Activated CD8-positive, alpha-beta memory T cell treated with anti-CD3 and anti-CD28 coated beads, Interleukin-2, amount 50 U/mL, for 1 hour (primary cell): ENCODE results near the gene WIZ.

Source experiments
- DNase-seq: peaks from one replicate; pipeline ENCODE4 v3.0.0-alpha.2; 2020; ENCODE audit errors: extremely low read depth

WIZ gene

DNA sequence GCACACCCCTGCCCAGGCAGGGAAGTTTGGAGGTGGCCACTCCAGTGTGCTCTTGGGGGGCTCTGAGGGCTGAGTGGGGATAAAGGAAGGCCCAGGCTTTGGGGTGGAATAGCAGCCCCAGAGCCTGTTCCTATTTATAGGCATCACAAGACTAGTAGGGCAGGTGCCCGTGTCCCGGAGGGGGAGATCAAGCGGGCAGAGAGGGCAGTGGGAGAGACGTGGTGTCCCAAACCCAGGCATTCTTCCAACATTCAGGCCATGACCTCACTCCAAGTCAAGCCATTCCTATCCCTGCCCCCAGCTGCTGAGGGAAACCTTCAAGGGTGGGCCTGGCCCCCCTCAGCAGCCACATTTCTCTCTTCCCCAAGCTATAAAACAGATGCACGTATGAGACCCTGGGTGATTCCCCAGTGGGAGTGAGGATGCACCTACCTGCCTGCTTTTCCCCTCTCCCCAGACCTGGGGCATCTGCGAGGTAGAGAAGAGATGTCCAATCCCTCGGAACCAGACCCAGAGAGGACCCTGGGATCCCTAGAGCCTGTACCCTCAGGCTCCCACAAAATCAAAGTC is 3.9 kb downstream of the WIZ start:
- DNase-seq: no peak

DNA sequence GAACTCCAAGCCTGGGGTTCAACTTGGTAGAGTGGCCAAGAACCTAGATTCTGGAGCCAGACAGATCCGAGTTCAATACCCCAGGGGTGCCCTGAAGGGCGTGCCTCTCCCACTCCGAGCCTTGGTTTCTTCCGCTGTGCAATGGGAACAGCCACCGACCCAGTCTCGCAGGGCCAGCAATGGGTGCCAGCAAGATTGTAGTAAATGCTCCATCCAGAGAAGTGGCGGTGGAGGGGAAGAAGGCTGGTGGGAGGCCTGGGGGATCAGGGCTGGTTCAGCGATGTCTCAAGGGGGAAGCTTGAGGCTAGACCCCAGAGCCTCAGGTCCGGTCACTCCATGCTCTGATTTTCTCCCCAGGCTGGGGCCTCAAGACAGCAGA is 4.5 kb downstream of the WIZ start:
- DNase-seq: no peak

DNA sequence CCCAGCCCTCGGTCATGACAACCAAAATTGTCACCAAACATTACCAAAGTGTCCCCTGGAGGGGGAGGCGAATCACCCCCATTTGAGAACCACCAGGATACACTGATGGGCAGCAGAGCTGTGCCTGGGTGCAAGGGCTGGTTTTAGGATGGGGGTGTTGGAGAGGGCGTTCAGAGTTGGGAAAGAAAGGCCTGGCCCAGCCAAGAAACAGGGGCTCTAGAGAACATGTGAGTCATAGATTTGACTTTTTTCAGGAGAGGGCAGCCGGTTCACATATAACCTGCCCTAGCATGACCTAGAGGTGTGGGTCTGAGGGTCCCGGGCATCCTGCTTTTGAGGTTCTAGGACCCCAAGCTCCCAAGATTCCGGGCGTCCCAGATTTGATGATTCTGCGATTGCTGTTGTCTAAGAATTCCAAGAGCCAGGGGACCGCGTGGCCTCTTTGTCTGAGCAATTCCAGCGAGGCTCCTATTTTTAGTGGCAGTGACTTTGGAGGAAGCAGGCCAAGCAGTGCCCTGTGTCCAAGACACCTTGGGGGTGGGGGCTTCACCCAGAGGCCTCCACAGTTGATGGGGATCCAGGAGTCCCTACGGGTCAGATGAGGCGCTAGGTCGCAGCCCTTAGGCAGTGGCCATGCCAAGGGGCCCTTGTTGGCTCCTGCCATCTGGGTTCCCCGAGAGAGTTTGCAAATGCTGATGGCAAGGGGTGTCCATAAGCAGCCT is 5.1 kb downstream of the WIZ start:
- no peak for DNase-seq

DNA sequence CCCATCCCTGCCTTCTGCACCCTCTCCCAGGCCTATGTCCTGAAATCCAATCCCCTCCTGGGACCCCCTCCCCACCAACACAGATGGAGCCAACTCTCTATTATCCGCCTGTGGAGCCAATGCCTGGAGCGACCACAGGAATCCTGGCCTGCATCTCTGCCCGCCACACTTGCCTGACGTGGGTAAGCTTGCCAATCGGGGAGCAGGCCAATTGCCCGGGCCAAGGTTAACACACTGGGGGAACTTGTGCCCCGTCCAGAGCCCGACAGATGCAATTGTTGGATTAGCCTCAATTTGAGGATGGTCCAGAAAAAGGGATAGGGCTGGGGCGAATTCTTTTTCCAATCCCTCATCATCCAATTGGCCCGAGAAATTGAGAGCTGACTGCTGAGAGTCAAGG is 5.9 kb downstream of the WIZ start:
- no peak for DNase-seq

DNA sequence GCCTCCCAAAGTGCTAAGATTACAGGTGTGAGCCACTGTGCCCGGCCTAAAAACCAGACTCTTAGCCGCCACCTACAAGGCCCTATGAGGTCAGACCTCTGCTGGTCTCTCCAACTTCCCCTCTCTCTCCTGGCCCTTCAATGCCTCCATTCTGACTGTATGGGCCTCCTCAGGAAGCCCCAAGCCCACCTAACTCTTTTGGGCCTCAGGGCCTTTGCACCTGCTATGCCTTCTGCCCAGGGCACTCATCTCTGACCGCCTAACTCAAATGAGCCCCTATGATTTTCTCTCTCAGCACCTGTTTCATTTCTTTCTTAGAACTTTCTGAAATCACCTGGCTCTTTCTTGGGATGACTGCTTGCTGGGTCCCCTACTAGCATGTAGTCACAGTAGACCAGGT is 6.4 kb downstream of the WIZ start:
- no peak for DNase-seq

DNA sequence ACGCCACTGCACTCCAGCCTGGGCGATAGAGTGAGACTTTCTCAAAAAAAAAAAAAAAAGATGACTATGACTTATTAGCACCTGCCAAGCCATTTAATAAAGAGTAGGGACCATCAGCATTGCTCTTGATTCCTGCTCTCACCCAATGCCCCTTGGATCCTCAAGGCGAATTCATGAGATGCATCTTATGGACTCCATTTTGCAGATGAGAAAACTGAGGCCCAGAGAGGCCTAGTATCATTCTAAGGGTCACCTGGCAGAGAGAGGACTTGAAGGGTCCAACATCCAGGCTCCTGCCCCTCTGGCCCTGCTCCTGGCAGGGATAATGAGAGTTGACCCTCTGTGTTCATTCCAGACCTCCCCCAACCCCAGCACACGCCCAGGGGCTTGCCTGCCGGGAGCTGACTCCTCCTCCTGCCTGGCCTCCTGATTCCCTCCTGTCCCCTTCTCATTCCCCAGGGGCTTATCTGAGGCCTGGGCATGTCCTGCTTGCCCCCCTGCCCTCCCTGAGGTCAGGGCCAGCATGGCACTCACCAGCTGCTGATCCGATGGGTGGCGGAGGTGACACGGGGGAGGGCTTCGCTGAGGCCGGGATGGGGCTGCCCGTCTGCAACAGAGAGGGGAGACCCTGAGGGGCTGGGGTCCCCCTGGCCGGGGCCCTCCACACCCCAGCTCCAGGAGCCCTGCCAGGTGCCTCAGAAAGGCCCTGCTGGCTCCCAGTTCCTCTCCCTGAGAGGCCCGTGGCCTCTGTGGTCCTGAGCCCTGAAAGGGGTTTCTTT is 7.4 kb downstream of the WIZ start:
- DNase-seq: no peak

DNA sequence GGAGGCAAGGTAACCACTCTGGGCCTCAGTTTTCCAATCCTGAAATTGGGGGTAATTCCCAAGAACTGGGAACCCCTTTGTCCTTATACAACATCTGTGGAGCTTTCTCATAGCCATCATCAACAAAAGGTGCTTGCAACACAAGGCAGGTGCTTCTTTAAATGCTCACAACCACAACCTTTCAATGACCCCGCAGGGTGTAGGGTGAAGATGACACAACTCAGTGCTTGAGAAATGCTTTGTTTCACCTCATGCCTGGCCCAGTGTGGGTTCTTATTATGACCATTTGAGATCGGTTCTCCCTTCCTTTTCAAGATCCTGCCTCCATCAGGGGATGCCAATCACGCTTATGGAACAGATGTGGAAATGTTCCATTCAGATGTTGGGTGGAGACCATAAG is 8.4 kb downstream of the WIZ start:
- no peak for DNase-seq

DNA sequence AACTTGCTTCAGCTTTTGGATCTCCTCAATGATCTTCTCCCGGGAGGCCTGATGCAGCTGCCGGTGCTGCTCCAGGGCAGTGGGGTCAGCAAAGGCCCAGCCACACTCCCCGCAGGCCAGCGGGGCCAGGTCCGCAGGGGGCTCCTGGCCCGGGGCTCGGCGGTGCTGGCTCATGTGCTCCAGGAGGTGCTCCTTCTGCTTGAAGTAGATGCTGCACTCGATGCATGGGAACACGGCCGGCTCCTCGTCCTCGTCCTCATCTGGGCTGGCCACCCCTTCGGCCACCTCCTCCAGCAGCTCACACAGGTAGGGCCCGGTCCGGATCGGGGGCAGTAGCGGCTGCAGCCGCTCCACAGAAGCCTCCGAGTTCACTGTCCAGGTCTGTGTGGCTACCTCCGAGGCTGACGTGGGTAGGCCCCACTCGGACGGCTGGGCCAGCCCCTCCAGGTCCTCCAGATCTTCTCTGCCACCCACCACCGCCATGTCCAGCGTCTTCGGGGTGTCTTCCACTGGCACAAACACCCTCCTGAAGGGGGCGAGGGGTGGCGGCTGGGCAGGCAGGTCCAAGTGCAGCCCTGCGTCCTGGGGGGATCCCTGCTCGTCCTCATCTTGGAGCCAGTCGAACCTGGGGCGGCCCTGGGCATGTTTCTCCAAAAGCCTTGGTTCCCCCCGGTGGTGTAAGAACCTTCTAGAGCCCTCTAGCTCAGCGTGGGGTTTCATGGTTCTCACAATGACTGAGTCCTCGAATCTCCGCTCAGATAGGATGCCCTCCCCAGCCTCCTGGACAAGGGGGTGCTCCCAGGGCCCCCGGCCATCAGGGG is 9.7 kb downstream of the WIZ start:
- DNase-seq: no peak

DNA sequence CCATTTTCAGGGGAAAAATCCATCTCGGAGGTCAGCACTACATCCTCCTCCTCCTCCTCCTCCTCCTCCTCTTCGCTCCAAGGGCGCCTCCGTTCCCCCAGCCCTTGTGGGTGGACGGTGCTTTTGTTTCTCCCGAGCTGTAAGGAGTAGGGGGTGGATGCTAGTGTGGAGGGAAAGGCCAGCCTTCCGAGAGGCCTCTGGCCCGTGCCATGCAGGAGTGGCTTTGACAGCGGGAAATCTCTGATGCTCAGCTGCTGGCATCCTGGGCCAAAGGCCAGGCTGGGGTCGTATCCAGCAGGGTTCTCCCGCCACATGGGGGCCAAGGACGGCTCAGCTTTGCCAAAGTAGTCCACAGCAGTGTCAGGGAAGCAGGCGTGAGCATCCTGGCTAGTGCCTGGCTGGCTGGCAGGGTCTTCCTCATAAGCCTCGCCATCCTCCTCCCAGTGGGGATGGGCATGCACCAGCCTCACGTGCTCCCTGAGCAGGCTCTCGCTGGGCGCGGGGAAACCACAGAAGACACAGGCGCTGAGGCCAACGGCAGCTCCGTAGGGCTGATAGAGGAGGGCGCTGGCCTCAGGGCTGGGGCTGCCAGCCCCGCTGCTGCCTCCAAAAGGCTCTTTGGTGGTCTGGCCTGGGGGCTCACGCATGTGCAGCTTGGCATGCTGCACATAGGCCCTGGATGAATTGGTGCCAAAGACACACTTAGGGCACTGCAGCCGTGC is 10.5 kb downstream of the WIZ start:
- DNase-seq: no peak

DNA sequence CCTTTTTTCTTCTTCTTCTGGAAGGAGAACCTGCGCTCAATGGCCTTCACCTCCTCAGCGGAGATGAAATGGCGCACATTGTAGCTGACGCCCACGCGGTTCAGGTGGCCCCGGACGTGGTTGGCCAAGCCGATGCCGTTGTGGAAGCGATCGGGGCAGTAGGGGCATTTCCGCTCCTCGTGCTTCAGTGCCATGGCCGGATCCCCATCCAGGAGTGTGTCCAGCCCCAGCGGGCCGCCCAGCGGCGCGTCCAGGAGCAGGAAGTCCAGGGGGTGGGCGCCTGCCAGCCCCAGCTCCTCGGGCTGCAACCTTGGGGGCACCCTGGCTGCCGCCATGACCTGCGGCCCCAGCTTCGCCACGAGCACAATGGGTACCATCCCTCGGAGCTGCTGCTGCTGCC is 11.2 kb downstream of the WIZ start:
- no peak for DNase-seq

DNA sequence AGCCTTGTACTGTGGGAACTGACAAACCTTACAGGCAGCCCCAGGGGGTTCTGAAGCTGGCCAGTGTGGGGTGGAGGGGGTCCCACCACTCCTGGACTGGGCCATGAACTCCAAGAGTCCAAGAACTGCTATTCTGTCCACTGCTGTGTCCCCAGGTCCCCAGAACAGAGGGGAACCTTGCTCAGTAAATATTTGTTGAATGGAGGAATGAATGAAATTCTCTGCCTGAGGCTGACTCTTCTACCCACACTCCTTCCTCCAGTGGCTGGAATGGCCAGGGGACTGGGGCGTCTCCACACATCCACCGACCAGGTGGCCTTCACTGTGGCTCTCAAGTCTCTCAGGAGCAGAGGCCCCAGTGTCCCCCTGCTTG is 11.6 kb downstream of the WIZ start:
- no peak for DNase-seq

DNA sequence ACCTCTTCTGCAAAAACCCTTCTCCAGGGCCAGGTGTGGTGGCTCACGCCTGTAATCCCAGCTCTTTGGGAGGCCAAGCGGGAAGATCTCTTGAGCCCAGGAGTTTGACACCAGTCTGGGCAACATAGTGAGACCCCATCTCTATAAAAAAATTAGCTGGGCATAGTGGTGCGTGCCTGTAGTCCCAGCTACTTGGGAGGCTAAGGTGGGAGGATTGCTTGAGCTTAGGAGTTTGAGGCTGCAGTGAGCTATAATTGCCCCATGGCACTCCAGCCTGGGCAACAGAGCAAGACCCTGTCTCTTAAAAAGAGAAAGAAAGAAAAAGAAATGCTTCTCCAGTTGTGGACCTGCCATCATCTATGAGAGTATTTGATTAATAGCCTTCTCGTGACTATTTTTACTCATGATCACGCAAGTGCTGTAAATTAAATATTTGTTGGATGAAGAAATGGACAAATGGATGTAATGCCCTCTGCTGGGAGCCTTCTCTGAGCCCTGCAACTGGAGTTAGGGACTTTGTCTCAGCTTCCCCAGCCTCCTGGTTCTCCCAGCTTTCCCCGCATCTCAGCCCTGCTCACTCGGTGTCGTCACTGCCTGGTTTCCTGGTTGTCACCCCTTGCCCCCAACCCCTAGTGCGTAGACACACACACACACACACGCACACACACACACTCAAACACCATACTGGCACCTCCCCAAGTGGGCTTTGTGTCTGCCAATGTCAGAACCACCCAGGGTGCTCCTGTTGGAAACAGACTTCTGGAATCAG is 12.2 kb downstream of the WIZ start:
- no peak for DNase-seq

DNA sequence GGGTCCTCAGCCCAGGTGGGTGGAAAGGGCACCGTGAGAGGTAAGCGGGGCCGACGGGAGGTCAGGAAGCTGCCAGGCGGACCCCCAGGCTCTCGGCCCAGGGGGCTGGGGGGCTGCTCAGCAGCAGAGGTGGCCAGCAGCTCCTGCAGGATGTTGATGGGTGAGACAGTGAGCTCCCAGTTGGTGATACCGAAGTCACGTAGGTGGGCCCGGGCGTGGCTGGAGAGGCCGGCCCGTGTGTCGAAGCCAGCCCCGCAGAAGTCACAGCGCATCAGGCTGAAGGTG is 13.0 kb downstream of the WIZ start:
- DNase-seq: no peak

DNA sequence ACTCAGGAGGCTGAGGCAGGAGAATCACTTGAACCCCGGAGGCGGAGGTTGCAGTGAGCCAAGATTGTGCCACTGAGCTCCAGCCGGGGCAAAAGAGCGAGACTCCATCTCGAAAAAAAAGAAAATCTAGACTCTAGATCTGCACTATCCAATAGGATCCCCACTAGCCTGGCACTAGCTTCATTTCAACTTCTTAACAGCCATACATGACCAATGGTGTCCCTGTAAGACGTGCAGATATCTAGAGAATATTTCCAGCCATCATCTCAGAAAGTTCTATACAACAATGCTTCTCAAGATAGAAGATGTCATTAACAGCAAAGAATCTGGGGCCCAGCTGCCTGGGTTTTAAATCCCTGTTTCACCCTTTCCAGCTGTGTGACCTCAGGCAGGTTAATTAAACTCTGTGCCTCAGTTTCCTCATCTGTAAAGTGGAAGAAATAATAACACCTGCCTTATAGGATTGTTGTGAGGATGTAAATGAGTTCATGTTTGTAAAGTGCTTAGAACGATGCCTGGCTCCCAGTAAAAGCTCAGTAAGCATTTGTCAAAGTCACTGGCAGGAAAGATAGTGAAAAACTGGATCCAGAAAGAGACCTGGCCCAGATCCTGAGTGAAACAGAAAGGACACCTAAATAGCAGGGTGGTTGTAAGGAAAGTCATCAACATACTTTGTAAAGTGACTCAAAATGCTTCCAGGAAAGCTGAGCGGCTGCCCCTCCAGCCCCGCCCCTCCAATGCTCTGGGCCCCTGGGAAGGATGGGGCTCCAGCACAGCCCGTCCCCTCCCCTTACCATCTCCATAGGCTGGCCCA is 13.5 kb downstream of the WIZ start:
- DNase-seq: no peak

DNA sequence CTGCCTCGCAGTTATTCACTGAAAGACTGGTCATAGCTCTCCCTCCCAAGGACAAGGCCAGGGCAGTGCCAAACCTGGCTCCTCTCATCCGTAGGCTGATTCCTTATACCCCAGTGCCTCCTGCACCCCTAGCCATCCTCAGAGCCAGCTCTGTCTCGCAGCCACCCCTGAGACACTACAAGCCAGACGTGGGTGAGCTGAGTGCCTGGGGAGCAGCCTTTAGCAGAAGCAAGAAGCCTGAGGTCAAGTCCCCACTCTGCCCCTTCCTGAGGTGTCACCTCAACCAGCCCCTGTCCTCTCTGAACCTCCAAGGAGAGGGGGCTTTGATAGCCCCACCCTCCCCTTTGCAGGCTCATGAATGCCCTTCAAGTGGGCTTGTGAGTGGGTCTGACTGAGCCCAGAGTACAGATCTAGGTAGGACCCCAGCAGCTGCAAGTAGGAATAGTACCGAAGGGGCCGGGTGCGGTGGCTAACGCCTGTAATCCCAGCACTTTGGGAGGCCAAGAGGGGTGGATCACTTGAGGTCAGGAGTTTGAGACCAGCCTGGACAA is 16.2 kb downstream of the WIZ start:
- no peak for DNase-seq

DNA sequence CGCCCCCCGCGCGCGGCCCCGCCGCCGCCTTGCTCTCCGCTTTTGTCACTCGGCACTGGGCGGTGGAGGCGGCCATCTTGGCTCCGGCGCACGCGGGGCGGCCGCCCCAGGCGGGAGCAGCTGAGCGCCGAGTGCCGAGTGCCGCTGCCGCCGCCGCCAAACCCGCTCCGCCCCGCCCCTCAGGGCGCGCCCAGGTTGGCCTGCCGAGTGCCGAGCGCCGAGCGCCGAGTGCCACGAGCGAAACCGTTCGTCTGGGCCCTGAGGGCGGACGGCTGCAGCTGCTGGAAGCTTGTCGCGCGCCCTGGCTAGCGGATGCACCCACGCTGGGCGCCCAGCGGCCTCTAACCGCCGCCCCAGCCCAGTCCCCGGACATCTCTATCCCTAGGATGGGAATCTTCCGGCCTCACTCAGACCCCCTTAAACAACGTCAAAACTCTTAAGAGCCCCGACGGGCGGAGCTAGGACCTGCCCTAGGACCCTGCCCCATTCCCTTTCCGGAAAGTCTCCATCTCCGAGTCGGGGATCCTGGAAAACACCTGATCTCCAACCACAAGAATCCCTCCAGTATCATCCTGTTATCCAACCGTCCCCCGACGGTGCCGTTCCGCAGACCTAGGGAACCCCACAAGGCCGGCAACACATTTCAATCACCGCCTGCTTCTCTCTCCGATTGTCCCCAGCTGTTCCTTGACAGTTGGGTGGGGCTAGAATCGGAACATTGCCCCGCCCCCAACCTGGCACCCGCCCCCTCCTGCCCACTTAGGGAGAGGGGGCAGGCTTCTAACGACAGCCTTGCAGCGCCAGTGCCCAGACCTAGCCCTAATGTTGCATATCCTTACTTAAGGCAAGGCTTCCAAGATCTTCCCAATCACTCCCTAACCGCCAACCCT is 16.9 kb downstream of the WIZ start:
- DNase-seq: peak; percentile 64

DNA sequence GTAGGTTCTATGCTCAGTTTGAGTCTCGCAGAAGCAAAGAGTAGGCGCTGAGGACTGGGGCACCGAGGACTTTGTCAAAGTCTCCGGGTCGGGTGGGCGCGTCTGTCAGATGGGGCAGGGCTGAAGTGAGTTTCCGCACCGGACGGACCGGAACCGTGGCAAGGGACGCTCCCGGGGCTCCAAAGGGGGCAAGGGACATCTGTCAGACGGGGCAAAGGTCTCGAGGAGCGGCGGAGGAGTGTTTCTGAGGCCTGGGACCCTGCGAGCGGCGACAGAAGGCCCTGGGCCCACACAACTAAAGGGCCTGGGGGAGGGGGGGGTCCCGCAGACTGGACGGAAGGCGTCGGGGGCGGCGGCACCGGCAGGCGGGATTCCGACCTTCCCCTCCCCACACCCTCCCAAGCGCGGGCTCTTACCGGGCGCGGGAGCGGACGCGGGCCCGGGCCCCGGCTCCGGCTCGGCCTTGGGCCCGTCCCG is 17.7 kb downstream of the WIZ start:
- DNase-seq: no peak

DNA sequence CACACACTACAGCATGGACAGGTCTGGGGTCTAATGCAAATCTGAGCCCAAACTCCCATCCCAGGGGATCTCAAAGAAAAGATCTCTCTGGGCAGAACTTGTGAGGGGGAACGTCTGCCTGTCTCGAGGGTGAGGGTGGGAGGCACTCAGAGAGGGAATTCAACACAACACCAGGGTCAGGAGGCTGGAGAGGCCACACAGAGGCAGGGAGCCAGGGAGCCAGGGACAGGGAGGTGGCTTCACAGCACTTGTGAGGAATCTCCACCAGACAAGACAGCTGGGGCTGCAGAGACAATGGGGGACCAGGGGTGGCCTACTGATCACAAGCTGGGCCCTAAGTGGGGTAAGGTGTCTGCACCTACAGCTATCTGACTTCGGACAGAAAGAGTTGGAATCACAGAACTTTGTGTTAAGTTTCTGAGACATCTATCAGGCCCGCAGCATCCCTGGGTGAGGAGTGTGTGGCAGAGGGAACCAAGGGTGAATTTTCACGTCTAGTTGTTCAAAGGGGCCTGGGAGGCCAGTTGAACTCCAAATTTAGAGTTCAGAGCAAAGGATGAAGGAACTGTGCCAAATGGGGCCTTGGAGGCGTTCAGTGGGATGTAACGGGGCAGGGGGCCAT is 18.2 kb downstream of the WIZ start:
- DNase-seq: no peak
